Left hindlimb (tissue), 1 donor: ENCODE data around the gene RPS19.
"Not testable (repeated sequence)": the region's sequence is repeated elsewhere in the genome, so short reads cannot be mapped to it uniquely, and the experiment has no call there.

Source experiments
- DNase-seq: peaks from one replicate; pipeline ENCODE4 v3.0.0-alpha.2; 2018

RPS19 gene

DNA sequence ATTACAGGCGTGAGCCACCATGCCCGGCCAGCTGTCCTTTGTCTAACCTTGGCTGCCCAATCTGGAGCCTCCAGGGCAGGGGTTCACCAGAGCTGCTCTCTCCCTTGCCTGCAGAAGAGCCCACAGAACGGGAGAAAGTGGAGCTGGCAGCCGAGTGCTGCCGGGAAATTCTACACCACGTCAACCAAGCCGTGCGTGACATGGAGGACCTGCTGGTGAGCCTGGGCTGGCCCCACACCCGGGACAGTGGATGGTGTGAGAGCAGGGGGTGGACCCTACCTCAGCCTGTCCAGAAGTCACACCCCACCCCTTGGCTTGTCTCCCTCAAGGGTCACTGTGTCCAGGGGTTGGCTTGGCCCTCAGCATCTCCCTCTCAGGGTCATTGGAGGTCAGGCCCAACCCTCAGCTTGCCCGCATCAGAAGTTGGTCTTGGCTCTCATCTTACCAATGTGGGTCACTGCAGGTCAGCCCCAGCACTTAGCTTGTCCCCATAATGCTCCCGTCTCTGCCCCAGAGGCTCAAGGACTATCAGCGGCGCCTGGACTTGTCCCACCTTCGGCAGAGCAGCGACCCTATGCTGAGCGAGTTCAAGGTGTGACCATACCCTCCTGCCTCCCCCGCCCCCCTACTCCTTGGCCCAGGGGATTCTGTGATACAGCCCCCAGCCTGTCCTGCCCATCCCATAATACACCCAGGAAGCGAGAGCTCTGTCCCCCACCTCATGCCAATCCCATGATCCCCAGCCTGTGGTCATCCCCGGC lies 43.3 kb downstream of the RPS19 start:
- DNase-seq = no peak

DNA sequence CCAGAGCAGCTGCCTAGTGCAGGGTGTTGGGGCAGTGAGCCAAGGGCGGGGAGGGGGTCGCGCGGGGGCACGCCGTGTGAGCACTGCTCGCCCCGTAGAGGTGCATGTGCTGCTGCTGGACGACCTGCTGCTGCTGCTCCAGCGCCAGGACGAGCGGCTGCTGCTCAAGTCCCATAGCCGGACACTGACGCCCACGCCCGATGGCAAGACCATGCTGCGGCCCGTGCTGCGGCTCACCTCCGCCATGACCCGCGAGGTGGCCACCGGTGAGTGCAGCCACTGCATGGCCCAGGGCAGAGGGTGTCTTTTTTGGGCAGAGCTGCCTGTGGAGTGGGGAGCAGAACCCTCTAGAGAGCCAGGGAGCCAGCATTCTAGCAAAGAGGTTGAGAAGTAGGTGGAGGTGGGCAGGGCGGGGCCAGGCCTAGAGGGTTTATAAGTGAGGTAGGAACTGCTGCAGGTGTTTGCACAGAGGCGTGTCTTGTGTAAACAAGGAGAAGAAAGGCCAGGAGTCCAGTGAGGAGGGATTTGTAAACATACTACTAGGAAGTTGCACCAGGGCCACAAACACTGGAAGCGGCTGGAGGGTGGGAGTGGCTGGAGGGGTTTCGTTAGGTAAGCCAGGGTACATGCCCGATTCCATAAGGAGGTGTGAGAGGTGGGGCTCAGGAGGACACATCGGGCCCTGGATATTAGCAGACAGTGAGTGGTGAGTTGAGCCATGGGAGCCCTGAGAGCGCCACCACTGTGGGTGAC lies 44.2 kb downstream of the RPS19 start:
- no peak for DNase-seq

DNA sequence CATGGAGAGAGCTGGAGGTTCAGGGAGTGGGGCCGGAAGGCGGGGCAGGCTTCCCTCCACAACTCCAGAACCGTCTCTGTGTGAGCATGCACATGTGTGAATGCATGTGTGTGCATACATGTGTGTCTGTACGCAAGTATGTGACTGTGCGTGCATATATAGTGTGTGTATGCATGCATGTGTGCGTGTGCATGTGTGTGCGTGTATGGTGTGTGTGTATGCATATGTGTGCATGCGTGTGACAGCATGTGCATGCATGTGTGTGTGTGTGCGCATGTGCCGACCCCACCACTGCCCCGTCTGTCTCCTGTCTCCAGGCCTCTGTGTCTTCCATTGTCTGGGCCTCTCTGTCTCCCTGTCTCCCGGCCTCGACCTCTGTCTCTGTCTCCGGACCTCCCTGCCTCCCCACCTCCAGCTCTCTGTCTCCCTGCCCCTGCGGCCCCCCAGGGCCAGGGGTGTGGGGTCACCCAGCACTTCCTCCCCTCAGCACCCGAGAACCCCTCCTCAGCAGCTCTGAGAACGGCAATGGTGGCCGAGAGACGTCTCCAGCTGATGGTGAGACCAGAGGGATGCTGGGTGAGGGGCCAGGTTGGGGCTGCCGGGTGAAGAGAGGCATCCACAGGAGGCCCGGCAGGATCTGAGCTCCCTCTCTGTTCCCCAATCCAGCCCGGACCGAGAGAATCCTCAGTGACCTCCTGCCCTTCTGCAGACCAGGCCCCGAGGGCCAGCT lies 45.4 kb downstream of the RPS19 start:
- no peak for DNase-seq

DNA sequence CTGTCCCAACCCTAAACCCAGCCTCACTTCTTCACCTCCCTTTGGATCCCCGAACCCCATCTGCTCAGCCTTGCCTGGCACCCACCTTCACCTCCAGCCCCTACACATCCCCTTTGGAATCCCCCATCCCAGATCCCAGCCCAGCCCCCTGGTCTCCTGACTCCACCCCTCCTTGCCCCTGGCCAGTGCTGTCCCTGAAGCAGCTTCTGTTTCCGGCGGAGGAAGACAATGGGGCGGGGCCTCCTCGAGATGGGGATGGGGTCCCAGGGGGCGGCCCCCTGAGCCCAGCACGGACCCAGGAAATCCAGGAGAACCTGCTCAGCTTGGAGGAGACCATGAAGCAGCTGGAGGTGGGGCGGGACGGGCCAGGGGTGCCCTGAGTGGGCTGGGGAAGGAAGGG lies 46.2 kb downstream of the RPS19 start:
- no peak for DNase-seq

DNA sequence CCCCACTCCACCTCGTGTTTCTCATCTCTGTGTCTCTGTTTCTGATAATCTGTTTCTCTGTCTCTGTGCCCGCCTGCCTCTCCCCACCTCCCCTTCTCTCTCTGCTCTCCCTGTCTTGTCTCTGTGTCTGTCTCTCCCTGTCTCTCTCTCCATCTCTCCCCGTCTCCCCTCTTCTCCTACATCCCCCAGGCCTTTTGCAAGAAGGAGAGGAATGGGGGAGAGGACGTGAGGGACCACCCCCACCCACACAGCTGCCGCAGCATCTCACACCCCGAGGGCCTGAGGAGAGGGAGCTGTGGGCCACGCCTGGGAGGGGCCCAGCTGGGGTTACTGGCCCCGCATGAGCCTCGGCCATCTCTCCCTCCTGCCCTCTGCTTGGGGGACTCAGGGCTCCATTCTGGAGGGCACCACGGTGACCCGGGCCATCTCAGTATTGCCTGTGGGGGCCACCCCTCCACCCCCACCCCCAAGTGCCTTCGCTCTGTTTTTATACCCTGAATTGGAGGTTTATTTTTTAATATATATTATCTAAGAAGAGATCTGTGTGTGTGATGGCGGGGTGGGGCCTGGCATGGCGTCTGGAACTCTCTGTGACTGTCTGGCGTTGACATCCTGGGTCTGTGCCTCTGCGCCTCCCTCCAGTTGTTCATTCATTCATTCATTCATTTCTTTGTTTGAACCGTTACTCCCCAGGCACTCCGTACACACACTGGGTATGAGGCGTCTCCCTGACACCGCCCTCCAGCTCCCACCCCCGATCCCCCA lies 47.0 kb downstream of the RPS19 start:
- no peak for DNase-seq

DNA sequence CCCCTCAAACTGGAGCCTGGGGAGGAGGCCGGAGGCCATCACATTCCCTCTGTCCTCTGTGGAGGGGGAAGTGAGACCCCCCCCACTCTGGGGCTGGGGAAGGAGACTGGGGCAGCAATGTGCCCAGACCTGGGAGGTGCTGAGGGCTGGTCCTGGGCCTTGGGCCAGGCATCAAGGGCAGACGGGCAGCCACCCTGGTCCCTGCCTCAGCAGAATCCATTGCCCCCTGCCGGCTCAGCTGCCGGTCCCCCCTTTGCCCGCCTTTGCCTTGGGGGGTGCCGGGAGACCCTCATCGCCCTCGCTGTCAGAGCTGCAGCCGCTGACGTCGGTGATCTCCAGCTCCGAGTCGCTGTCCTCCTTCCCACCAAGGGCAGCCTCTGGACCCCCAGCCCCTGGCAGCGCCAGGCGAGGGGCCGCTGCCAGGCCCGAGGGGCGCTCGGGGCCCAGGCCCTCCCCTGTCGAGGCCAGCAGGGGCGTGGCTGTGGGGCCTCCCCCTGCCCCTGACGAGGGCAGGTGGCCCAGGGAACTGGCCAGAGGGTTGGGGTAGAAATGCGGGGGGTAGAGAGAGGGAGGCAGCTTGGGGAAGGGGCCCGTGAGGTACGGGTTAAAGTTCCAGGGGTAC lies 48.0 kb downstream of the RPS19 start:
- no peak for DNase-seq

DNA sequence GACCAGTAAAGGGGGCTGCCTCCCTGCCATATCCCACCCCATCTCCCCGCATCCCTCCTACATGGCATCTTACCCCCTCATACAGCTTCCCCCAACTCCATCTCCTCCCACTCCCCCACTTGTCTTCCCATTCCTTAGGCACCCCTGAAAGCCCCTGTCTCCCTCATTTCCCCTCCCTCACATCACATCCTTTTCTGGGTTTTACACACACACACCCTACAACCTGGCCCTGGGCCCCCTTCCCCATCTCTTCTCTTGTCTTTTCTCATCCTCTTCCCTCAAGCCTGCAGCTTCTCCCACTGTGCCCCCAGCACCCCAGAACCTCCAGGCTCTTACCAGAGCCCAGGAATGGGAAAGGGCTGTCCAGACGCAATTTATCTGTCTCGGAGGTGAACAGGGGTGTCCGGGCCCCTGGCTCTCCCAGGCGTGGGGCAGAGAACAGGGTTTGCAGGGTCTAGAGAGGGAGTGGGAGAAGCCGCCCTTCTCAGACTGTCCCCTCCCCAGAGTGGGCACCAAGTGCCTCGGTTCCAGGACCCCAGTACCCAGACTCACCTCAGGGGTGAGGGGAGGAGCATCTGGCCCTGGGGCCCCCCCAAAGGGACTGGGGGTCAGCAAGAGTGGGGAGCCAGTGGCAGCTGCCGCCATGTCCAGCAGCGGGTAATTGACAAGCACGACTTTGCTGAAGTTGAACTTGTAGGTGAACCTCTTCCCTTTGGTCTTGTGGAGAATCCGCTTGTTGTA lies 48.8 kb downstream of the RPS19 start:
- DNase-seq = no peak

DNA sequence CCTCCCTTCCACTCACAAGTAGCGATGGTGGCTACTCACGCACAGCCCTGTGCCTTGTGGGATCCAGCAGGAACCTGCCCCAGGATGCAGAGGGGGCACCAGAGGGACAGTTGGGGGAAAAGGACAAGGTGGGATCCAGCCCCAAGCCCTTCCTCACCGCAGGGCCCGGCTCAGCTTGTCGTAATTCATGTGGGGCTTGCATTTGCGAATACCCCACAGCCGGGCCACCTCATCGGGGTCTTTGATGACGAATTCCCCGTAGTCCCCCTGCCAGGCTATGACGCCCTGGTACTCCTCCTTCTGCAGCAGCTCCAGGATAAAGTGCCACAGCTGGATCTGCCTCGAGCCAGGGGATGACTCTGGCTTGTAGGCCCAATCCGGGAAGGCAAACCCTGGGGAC lies 49.7 kb downstream of the RPS19 start:
- DNase-seq = no peak

DNA sequence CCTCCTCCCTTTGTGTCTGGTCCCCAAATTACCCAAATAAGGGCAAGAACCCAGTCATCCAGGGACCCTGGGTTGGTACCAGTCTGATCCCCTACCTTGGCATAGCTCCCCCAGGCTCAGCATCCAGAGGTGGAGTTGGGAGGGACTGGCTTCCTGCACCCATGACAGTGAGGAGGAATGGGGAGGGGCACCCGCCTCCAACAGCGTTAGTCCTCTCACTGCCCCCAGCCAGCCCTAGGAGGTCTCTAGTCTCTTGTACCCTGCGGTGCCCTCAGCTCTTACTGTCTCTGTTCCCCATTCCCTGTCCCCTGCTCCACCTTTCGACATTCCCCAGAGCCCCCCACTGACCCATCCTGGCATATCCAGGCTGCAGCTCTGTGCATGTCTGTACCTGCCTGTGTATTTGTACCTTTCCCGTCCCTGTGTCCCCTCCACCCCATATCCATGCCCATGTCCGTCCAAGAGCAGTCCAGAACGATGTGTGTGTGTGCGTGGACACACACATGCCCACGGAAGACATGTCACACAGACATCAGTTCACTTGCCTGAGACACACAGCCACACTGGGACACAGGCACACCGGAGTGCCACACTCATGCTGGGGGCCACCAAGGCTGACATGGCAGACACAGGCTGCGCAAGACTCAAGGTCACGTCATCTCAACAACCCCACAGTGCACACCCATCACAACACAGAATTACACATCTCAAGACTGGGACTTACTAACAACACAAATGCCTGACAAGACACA lies 50.4 kb downstream of the RPS19 start:
- no peak for DNase-seq

DNA sequence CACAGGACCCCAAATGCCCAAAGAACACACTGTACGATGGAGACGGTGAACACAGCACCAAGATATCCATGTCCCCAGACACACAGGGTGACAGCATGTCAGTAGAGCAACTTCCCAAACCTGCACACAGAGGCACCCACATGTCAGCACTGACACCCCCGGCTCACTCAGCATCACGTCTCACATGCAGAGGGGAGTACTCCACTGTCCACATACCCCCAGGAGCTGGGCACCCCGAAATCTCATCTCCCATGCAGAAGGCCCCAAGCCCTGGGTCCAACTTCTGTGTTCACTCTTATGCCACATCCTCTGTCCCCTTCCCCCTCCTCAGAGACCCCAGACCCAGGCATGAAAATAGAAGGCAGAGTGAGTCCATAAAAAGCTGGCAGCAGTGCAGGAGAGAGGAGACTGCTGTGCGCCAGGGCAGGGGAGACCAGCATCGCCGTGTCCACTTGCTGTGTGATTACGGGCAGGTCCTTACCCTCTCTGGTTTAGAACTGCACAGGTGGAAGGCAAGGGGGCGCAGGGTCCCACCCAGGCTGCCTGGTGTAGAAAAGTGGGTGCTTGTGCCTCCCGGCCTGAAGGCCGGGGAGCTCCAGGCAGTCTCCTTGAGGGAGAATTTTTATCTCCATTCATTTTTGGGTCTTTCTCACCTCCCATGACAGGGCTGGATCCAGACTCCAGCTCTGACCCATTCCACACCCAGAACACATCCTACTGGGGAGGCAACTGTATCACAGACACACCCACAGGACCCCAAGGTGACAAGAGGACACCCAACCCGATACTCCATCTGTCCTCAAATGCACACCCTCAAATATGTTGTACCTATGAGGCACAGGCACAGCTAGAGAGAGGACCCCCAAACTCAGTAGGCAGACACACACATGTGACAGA lies 51.2 kb downstream of the RPS19 start:
- no peak for DNase-seq

DNA sequence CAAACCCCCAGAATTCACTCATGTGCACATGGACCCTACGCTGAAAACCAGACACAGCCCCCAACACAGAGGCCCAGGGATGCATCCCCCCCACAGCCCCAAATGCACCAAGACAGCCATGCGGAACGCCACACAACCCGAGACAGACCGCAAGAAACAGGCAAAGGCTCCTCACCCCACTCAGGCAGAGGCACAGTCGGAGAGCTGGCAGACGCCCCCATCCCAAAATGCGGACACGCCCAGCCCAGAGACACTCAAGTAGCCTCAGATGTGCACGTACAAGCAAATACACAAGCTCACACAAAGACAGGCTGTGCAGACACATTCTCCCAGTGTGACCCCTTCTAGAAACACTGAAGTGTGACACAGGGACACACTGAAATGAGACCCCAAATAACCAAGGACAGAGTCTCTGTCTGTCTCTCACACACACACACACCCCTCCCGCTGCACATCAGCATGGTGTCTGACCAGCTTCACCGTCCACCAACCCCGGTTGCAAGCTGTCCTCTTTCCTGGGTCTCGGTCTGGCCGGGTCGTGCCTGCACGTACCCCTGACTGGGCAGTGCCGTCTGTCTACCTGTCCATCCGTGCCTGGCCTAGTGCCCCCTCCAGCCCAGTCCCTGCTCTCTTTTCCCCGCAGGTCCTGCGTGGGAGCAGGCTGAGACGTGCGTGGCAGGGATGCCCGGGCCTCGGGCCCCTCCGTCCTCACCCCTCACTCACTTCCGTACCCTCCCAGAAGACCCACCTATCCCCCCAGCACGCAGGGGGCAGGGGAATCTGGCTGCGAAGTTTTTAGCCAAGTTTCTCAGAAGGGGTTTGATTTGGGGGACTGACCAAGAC lies 52.1 kb downstream of the RPS19 start:
- DNase-seq = no peak

DNA sequence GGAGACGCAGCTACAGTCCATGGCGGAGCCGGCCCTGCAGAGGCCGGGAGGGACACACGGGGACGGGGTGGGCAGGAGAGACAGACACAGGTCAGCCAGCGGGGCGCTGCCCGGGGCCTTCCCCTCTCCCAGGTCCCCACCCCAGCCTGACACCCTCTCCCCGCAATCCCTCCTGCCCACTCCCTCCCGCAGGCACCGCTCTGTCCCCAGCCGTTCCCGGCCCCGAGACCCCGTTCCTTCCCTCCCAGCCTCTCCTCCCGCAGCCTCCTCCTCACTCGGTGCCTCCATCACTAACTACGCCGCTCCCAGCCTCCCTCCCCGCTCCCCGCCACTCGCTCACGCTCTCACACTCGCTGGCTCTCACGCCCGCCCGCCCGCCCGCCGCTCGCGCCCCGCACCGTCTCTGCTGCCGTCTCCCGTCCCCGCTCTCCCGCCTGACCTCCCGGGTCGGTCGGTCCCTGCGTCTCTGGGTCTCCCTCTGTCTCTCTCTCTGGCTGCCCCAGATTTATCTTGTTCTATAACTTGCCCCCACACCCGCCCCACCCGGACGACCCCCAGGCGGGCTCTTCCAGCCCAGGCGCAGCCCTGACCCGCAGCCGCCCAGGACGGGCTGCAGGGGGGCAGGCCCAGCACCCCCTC lies 53.0 kb downstream of the RPS19 start:
- no peak for DNase-seq

DNA sequence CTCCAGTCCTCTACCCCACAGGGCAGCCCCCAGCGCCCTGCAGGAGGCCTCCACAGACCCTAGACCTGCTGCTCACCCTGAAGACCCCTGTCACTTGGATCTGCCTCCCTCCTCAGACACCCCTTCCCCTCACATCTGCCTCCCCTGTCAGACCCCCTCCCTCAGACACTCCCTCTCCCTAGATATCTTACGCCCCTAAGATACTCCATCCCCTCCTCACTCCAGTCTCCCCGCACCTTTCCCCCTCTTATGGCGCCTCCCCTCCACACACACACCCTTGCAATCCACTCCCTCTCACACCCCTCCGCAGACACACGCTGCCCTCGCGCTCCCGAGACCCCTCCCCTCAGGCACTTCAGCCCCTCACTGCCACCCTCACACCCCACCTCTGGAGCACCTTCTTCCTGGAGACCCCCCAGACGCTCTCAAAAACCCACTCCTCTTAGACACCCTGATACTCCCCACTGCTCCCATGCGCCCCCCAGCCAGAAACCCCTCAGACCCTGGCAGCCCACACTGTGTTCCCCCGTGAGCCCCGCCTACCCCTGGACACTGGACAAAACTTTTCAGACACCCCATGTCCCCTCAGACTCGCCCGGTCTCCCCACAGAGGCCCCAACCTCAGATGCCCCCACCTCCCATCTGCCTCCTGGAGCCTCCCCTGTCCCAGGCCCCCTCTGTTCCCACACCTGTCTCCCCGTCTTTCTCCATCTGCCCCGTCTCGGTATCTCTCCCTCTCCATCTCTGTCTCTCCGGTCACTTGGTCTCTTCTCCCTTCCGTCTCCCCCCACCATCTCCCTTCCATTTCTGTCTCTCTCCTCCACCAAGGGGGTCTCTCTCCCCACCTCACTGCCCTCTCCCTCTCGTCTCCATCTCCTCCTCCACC lies 53.7 kb downstream of the RPS19 start:
- no peak for DNase-seq

DNA sequence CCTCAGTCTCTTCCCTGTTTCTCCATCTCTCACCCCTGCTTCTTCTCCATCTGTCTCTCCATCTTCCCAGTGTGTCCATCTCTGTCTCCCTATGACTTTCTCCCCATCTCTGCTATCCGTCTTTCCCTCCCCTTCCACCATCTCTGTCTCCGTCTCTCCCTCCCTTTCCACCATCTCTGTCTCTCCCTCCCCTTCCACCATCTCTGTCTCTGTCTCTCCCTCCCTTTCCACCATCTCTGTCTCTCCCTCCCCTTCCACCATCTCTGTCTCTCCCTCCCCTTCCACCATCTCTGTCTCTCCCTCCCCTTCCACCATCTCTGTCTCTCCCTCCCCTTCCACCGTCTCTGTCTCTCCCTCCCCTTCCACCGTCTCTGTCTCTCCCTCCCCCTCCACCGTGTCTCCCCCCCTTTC lies 54.4 kb downstream of the RPS19 start:
- DNase-seq = not testable (repeated sequence)

DNA sequence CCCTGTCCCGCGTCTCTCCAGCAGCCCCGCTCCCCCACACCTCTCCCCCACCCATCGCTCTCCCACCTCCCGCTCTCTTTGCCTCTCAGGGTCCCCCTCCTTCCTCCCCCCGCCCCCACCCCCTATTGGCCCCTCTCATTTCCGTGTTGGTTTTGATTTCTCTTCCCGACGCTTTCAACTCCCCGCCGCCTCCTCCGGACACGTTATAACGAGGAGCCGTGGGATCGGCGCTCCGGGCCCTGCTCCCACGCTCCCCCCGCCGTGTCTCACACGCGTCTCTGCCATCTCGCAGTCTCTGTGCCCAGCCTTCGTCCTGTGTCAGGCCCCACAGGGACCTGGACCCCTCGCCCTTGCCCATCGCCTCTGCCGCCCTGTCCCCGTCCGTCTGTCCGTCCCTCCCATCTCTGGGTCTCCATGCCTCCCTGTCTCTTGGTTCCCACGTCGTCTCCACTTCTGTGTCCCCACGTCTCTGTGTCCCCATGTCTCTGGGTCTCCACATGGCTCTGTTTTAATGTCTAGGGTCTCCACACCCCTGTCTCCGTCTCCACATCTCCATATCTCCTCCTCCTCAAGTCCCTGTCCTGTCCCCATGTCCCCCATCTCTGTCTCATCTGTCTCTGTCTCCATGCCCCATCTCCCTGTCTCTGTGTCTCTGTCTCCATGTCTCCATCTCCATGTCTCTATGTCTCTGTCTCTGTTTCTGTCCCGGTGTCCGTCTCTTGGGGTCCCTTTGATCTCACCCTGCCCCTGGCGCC lies 55.1 kb downstream of the RPS19 start:
- DNase-seq = no peak

DNA sequence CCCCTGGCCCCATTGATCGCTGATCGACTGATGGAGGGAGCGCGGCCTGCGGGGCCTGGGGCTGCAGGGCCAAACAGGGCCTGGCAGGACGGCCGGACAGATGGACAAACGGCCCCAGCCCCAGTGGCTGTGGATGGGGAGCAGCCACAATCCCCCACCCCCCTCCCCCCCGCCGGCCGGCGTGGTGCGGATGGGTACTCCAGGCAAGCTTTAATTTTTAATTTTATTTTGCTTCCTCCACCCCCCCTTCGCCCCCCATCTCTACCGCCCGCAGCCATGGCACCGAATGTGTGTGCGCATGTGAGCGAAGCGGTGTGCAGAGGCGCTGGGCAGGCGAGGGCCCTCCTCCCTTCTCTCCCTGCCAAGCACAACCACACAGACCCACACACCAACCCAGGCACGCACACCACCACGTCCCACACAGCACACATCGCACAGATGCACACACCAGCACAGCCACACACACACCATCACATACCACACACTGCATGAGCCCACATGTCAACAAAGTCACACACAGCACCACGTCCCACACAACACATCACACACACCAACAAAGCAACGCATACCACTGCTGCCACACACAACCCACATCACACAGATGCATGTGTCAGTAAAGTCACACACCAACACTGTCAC lies 55.8 kb downstream of the RPS19 start:
- no peak for DNase-seq
